NCI-H1436 treated with DMSO at 0.1 percent for 48 hours (cell line): ENCODE measurements around the gene TTBK2.
"Not testable (repeated sequence)": the region's sequence is repeated elsewhere in the genome, so short reads cannot be mapped to it uniquely, and the experiment has no call there.

Experiments
- DNase-seq: peaks from one replicate; lab custom pipeline; 2025; lab: John Stamatoyannopoulos, UW

Gene TTBK2

DNA sequence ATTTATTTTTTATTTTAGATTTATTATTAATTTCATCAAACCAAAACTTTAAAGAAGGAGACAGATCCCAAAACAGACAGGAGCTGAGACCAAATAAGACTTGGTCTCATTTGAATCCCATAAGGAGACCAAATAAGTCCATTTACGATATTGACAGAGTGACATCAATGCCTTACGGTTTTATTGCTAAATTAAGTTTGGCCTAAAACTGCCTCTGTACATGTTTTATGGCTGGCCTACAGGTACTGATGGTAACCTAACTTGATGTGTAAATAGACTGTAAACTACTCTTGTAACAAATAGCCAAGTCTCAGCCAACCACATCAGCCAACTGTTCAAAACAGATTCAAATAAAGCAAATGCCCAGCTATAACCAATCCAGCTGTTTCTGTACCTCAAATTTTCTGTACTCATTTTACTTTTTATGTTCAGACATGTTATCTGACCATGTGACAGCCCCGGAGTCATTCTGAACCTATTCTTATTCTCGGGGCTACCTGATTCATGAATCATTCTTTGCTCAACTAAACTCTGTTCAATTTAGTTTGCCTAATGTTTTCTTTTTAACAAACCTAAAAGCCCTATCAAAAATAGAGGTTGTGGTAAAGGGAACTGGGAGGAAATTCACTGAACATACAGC, 94.2 kb downstream of the TTBK2 start:
- no peak for DNase-seq

DNA sequence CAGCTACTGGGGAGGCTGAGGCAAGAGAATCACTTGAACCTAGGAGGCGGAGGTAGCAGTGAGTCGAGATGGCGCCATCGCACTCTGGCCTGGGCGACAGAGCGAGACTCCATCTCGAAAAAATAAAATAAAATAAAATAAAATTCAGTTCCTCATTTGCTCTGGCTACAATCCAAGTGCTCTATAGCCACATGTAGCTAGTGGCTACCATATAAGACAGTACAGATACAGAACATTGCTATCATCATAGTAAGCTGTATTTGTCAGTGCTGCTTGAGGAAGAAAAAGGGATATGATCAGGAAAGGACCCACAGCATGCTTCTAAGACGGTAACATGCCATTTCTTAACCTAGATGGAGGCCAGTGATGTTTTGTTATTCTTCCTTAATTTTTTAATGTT, 95.0 kb downstream of the TTBK2 start:
- no peak for DNase-seq

GRCh38 chr15:42820811-42821210, 99.8 kb downstream of the TTBK2 start:
- no peak for DNase-seq

DNA sequence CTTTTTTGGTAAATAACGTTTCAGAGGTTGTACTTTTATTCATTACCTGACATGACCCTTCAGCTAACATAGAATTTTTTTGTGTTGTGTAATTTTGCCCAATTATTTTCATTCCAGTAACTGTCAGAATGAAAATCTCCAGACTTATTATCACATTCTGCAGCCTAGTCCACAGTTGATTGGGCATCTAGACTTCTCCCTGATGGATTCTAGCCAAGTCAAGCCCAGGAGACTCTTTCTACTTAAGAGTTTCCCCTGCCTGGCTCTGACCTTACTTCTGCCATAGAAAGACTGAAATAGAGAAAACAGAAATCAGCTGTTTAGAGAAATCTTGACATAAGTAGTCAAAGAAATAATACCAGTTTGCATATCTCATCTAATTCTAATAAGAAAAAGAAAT, 100.8 kb downstream of the TTBK2 start:
- DNase-seq, result no peak

DNA sequence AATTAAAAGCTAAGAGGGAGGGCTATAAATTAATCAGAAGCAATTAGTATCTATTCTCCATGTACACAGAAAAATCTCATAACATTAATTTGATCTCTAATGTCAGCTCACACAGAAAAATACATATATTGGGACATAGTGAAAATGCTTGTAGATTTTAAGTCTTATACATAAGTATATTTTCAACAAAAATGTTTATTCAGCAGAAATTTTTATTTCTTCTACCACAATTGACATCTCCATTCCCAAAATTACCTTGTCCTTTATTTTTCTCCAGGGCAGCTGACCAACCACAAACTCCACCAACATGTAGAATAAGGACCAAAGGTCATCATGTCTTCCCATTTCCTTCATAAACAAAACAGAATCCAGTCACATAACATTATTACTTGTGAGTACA, 109.1 kb downstream of the TTBK2 start:
- DNase-seq, result no peak

- no peak for DNase-seq
Observed at GRCh38 chr15:42808913-42809312, 111.7 kb downstream of the TTBK2 start.

DNA sequence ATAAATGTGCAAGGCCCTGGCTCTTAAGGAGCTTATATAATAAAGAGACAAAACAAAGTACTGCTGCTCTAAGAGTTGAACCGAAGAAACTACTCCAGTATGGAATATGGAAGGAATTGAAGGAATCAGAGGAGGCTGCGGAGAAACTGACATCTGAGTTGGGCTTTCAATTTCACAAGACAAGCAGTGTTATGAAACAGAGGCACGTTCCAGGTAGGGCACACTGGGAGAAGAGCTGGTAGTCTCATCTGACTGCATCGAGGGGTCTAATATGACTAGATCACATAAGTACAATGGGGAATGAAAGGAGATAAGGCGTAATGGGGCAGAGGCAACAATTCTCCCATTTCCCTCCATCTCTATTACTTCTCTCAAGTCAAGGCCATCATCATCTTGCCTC, 115.3 kb downstream of the TTBK2 start:
- no peak for DNase-seq

GRCh38 chr15:42804739-42805138, 115.8 kb downstream of the TTBK2 start:
- DNase-seq, result no peak

GRCh38 chr15:42803436-42803835, 117.1 kb downstream of the TTBK2 start:
- no peak for DNase-seq

DNA sequence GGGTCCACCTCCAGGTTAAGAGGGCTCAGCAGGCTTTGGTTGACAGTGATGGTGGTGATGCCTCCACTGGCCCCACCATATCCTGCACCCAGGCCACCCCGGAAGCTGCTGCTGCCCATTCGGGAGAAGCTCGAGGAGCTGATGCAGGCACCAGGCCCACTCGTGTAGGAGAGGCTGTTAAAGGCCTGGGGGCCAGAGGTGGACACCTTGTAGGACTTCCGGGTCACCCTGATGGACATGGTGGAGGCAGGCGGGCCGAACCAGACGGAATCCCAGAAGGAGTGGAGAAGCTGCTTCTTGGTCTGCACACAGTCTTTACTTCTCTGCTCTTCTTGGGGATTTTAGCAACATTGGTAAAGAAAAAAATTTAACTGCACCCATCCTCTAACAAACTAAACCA, 118.4 kb downstream of the TTBK2 start:
- no peak for DNase-seq

GRCh38 chr15:42800731-42801474, 119.7 kb downstream of the TTBK2 start:
- no peak for DNase-seq

DNA sequence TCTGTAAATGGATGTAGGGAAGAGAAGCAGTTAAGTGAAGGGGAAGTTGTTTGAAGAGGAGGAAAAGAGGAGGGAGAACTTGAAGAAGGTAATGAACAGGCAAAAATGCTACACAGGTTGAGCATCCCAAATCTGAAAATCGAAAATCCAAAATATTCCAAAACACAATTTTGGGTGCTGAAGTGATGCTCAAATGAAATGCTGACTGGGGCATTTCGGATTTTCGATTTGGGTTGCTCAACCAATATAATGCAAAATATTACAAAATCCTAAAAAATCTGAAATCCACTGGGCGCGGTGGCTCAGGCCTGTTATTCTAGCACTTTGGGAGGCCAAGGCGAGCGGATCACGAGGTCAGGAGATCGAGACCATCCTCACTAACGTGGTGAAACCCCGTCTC, 121.8 kb downstream of the TTBK2 start:
- no peak for DNase-seq

GRCh38 chr15:42796955-42797782, 123.4 kb downstream of the TTBK2 start:
- no peak for DNase-seq

- DNase-seq, result no peak
Observed at GRCh38 chr15:42788725-42789124, 131.9 kb downstream of the TTBK2 start.

GRCh38 chr15:42786978-42787377, 133.6 kb downstream of the TTBK2 start:
- DNase-seq, result no peak

DNA sequence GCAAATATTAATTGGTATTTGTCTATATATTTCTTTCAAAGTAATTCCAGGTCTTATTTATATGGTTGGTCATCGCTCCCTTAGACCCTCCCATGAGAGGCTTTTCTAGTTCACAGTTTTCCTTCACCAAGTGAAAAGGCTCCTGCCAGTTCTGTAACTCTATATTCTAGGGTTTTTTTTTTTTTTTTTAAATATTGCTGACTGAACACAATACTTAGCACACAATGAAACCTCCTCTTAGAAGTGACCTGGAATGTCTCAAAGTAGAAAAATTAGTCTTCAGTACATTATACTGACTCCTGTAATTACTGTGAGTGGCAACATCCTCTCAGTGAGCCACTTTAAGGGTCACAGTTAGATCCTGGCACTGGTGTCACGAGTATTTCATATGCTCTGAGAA, 135.0 kb downstream of the TTBK2 start:
- no peak for DNase-seq

GRCh38 chr15:42784705-42785104, 135.9 kb downstream of the TTBK2 start:
- DNase-seq, result no peak

- DNase-seq, result no peak
Observed at GRCh38 chr15:42782716-42783115, 137.9 kb downstream of the TTBK2 start.

GRCh38 chr15:42775416-42775815, 145.2 kb downstream of the TTBK2 start:
- no peak for DNase-seq

DNA sequence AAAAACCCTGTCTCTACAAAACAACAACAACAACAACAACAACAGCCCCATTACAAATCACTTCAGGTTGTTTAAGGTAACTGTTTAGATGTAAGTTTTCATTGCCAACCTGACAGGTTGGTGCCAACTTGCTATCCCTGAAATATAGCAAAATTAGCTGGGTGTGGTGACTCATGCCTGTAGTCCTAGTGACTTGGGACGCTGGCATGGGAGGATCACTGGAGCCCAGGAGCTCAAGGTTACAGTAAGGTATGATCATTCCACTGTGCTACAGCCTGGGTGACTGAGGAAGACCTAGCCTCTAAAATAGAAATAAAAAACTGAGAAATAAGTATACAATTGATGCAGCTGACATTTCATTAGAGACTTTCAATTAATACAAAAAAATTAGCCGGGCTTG, 147.7 kb downstream of the TTBK2 start:
- DNase-seq, result no peak

- no peak for DNase-seq
Observed at GRCh38 chr15:42772144-42772543, 148.4 kb downstream of the TTBK2 start.

DNA sequence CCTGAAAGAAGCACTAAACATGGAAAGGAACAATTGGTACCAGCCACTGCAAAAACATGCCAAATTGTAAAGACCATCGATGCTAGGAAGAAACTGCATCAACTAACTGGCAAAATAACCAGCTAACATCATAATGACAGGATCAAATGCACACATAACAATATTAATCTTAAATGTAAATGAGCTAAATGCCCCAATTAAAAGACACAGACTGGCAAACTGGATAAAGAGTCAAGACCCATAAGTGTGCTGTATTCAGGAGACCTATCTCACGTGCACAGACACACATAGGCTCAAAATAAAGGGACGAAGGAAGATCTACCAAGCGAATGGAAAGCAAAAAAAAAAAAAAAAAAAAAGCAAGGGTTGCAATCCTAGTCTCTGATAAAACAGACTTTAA, 154.5 kb downstream of the TTBK2 start:
- not testable (repeated sequence) for DNase-seq

DNA sequence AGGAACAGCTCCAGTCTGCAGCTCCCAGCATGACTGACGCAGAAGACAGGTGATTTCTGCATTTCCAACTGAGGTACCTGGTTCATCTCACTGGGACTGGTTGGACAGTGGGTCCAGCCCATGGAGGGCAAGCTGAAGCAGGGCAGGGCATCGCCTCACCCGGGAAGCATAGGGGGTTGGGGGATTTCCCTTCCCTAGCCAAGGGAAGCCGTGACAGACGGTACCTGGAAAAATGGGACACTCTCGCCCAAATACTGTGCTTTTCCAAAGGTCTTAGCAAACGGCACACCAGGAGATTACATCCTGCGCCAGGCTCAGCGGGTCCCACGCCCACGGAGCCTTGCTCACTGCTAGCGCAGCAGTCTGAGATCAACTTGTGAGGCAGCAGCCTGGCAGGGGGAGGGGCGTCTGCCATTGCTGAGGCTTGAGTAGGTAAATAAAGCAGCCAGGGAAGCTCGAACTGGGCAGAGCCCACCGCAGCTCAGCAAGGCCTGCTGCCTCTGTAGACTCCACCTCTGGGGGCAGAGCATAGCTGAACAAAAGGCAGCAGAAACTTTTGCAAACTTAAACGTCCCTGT, 156.3 kb downstream of the TTBK2 start:
- DNase-seq, result not testable (repeated sequence)
